Measurements from ENCODE around the gene DISC1. TPM values are rescaled to one million over a fixed set of nuclear protein-coding genes. Genes with fewer than 3 reads are reported as not detected.
A peak's percentile ranks its signal among the peaks of the same experiment; 100 is the strongest.

The DISC1 gene
- total RNA-seq, 1 donor = 21.0 TPM

- no peak for DNase-seq (ENCODE audit: low read depth in 2 of 3, low spot score in 2 of 3)
Measured at GRCh38 chr1:231842441-231842840, 215.9 kb downstream of the DISC1 start.

- peak in 2 of 3 donors; percentile 19 to 71 for DNase-seq (ENCODE audit: low read depth in 2 of 3, low spot score in 2 of 3)
Measured at GRCh38 chr1:231844986-231845502, 218.5 kb downstream of the DISC1 start.

- DNase-seq (ENCODE audit: low read depth in 2 of 3, low spot score in 2 of 3) = no peak
Measured at GRCh38 chr1:231847612-231848397, 221.2 kb downstream of the DISC1 start.

- DNase-seq (ENCODE audit: low read depth in 2 of 3, low spot score in 2 of 3) = no peak
Measured at GRCh38 chr1:231849981-231850380, 223.4 kb downstream of the DISC1 start.

- no peak for DNase-seq (ENCODE audit: low read depth in 2 of 3, low spot score in 2 of 3)
Measured at GRCh38 chr1:231850786-231851185, 224.2 kb downstream of the DISC1 start.

- DNase-seq (ENCODE audit: low read depth in 2 of 3, low spot score in 2 of 3) = no peak
Measured at GRCh38 chr1:231853588-231854207, 227.1 kb downstream of the DISC1 start.

GRCh38 chr1:231855361-231855760, 228.8 kb downstream of the DISC1 start:
- no peak for DNase-seq (ENCODE audit: low read depth in 2 of 3, low spot score in 2 of 3)

- DNase-seq (ENCODE audit: low read depth in 2 of 3, low spot score in 2 of 3) = no peak
Measured at GRCh38 chr1:231855926-231856325, 229.3 kb downstream of the DISC1 start.

- DNase-seq (ENCODE audit: low read depth in 2 of 3, low spot score in 2 of 3) = no peak
Measured at GRCh38 chr1:231856426-231856825, 229.8 kb downstream of the DISC1 start.

- DNase-seq (ENCODE audit: low read depth in 2 of 3, low spot score in 2 of 3) = no peak
Measured at GRCh38 chr1:231856894-231857293, 230.3 kb downstream of the DISC1 start.

GRCh38 chr1:231857609-231858135, 231.1 kb downstream of the DISC1 start:
- DNase-seq (ENCODE audit: low read depth in 2 of 3, low spot score in 2 of 3) = no peak

- DNase-seq (ENCODE audit: low read depth in 2 of 3, low spot score in 2 of 3) = no peak
Measured at GRCh38 chr1:231860221-231861088, 233.9 kb downstream of the DISC1 start.

GRCh38 chr1:231861541-231862481, 235.2 kb downstream of the DISC1 start:
- DNase-seq (ENCODE audit: low read depth in 2 of 3, low spot score in 2 of 3) = no peak

- no peak for DNase-seq (ENCODE audit: low read depth in 2 of 3, low spot score in 2 of 3)
Measured at GRCh38 chr1:231862611-231863010, 236.0 kb downstream of the DISC1 start.

GRCh38 chr1:231865331-231865730, 238.7 kb downstream of the DISC1 start:
- no peak for DNase-seq (ENCODE audit: low read depth in 2 of 3, low spot score in 2 of 3)

- peak; percentile 34 to 80 (median 39) for DNase-seq (ENCODE audit: low read depth in 2 of 3, low spot score in 2 of 3)
Measured at GRCh38 chr1:231866392-231867331, 240.1 kb downstream of the DISC1 start.

GRCh38 chr1:231867607-231868006, 241.0 kb downstream of the DISC1 start:
- no peak for DNase-seq (ENCODE audit: low read depth in 2 of 3, low spot score in 2 of 3)

GRCh38 chr1:231869364-231869763, 242.8 kb downstream of the DISC1 start:
- peak in 1 of 3 donors; percentile 55 for DNase-seq (ENCODE audit: low read depth in 2 of 3, low spot score in 2 of 3)

GRCh38 chr1:231871471-231871870, 244.9 kb downstream of the DISC1 start:
- no peak for DNase-seq (ENCODE audit: low read depth in 2 of 3, low spot score in 2 of 3)
